ENCODE measurements around the gene SYT8.

DNA sequence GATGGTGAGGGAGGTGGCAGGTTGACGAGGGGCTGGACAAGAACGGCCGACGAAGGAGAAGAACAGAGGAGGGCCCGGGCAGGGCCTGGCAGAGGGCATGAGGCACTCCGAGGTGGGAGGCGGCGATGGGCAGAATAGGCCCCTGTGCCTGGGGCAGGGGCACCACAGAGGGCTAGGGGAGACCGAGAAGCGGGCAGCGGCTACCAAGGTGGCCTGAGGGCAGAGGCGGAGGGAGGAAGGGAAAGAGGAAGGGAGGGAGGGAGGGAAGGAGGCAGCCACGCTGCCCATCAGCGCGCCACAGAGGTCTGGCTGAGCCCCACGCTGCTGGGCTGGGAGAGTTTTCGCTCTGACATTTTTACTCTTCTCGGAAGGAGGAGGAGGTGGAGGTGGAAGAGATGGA is 29.4 kb downstream of the SYT8 start:
- TF ChIP-seq, protein P1, sequence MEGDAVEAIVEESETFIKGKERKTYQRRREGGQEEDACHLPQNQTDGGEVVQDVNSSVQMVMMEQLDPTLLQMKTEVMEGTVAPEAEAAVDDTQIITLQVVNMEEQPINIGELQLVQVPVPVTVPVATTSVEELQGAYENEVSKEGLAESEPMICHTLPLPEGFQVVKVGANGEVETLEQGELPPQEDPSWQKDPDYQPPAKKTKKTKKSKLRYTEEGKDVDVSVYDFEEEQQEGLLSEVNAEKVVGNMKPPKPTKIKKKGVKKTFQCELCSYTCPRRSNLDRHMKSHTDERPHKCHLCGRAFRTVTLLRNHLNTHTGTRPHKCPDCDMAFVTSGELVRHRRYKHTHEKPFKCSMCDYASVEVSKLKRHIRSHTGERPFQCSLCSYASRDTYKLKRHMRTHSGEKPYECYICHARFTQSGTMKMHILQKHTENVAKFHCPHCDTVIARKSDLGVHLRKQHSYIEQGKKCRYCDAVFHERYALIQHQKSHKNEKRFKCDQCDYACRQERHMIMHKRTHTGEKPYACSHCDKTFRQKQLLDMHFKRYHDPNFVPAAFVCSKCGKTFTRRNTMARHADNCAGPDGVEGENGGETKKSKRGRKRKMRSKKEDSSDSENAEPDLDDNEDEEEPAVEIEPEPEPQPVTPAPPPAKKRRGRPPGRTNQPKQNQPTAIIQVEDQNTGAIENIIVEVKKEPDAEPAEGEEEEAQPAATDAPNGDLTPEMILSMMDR (conservative IDR thresholded peaks at IDR 0.05; ENCODE audit: low read depth, low read length) = no peak
- no peak for TF ChIP-seq EZH2 (IDR thresholded peaks at IDR 0.05; ENCODE audit: low read length, unreplicated experiment)
- TF ChIP-seq EZH2phosphoT487 (IDR thresholded peaks at IDR 0.05; ENCODE audit: borderline replicate concordance, low read length) = no peak

Measured in PC-3 (cell line).